Activated T-helper 2 cell treated with anti-CD3 and anti-CD28 coated beads, Interferon-gamma antibody, Interleukin-2, Interleukin-4, amounts not matched to agents 10 μg/mL and 5 μg/mL and 100 μg/mL, durations not matched to agents 14 hours and 24 hours and 36 hours (primary cell): Measurements from ENCODE around the gene MORN2. TPM values are rescaled to one million over a fixed set of nuclear protein-coding genes. Genes with fewer than 3 reads are reported as not detected.
A peak's percentile ranks its signal among the peaks of the same experiment; 100 is the strongest.

Source experiments
- DNase-seq: peaks from one replicate; pipeline ENCODE4 v3.0.0; 2021; ENCODE audit warnings: low spot score
- H3K27ac Mint-ChIP-seq: one replicate; pipeline ENCODE4 v1.8.0; 2021; ENCODE audit warnings: mixed read lengths
- H3K27me3 Mint-ChIP-seq: one replicate; pipeline ENCODE4 v1.8.0; 2021; ENCODE audit warnings: low read depth, mixed read lengths
- H3K36me3 Mint-ChIP-seq: one replicate; pipeline ENCODE4 v1.8.0; 2021; ENCODE audit warnings: low read depth, mixed read lengths
- H3K4me1 Mint-ChIP-seq: one replicate; pipeline ENCODE4 v1.8.0; 2021; ENCODE audit warnings: low read depth, mixed read lengths
- H3K4me3 Mint-ChIP-seq: one replicate; pipeline ENCODE4 v1.8.0; 2021; ENCODE audit warnings: low read depth, mild to moderate bottlenecking, moderate library complexity, mixed read lengths
- H3K9me3 Mint-ChIP-seq: one replicate; pipeline ENCODE4 v1.8.0; 2021; ENCODE audit warnings: mixed read lengths
- intact Hi-C: fragments of 100-400 bp; cut with micrococcal nuclease; formaldehyde crosslinking; loops from one replicate; pipeline ENCODE4 v1.15.1; 2023
- total RNA-seq: library from RNA; stranded (reverse); gene quantifications from 2 replicates; pipeline ENCODE4 v1.2.3, GENCODE V29; 2022

Gene MORN2
- total RNA-seq, 1 donor from 2014 or later = 4.7 TPM

DNA sequence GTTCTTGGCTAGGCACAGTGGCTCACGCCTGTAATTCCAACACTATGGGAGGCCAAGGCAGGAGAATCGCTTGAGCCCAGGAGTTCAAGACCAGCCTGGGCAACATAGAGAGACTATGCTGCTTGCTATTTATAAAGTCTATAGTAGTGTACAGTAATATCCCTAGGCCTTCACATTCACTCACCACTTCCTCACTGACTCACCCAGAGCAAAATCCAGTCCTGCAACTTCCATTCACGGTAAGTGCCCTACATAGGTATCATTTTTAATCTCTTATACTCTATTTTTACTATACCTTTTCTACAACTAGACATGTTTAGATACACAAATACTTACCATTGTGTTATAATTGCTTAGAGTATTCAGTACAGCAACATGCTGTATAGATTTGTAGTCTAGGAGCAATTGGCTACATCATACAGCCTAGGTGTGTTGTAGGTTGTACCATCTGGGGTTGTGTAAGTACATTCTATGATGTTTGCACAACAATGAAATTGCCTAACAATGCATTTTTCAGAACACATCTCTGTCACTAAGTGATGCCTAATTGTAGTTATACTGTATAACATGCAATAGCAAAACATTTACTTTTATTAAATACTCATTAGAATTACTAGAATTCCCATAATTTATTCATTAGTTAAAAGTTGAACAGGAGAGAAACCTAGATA is 8.9 kb upstream of the MORN2 start:
- DNase-seq = no peak
- Mint-ChIP-seq H3K9me3 (peaks cover 20% of the 10 kb centered on the region), H3K27me3 (no peaks in the 10 kb centered on the region), H3K4me1 (peaks cover 2% of the 10 kb centered on the region), H3K27ac (no peak overlapping the region), H3K4me3 (no peak overlapping the region), H3K36me3 (peaks cover 49% of the 10 kb centered on the region)
- intact Hi-C loops = no loop called here

DNA sequence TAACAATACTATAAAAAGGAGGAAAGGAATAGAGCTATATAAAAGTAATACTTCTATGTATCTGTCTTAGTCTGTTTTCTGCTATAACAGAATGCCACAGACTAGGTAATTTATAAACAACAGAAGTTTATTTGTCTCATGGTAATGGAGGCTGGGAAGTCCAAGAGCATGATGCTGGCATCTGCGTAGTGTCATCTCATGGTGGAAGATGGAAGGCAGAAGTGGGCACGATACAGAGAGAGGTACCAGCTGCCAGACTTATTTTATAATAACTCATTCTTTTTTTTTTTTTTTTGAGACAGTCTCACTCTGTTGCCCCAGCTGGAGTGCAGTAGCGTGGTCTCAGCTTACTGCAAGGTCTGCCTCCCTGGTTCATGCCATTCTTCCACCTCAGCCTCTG is 4.3 kb upstream of the MORN2 start:
- Mint-ChIP-seq H3K4me1 (peaks cover 19% of the 10 kb centered on the region), H3K27ac (no peak overlapping the region), H3K9me3 (peaks cover 33% of the 10 kb centered on the region), H3K27me3 (no peaks in the 10 kb centered on the region), H3K36me3 (peaks cover 47% of the 10 kb centered on the region), H3K4me3 (no peak overlapping the region)
- intact Hi-C loops = loop anchor here (10.0 kb wide), 1 partner anchor 97 kb away; the partner anchor contains the start of gene GEMIN6
- no peak for DNase-seq

DNA sequence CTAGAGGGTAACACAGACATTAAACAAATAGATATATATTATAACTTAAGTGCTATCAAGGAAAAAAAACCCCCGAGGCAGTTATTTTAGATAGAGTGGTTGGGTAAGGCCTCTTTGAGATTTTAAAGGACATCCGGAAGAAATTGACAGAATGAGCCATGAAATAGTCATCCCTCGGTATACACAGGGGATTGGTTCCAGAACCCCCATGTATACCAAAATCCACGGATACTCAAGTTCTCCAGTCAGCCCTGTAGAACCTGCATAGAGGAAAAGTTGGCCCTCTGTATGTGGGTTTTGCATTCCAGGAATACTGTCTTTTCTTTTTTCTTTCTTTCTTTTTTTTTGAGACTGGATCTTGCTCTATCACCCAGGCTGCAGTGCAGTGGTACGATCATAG is 2.0 kb upstream of the MORN2 start:
- Mint-ChIP-seq H3K27ac (no peak overlapping the region), H3K27me3 (no peaks in the 10 kb centered on the region), H3K9me3 (peaks cover 33% of the 10 kb centered on the region), H3K36me3 (peaks cover 34% of the 10 kb centered on the region), H3K4me1 (peaks cover 17% of the 10 kb centered on the region), H3K4me3 (no peak overlapping the region)
- no peak for DNase-seq
- intact Hi-C loops = loop anchor here (10.0 kb wide), 1 partner anchor 99 kb away; the partner anchor contains the start of gene GEMIN6

DNA sequence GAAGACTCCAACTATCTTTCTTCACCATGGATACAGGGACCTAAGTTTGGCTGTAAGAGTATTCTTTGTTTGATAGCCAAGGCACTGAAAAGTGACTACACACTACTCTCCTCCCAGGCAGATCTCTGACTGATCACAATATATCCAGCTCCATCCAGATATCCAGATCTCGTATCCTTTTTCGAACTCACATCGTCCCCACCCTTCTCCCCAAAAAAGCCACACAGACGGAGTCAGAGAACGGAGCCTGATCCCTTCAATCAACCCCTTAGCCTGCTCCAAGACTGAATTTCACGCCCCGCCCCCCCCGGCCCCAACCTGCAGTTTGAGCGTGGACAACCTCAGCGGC is 575 bp upstream of the MORN2 start:
- no peak for DNase-seq
- no peaks in the 10 kb centered on the region for H3K27me3 Mint-ChIP-seq
- H3K4me3 Mint-ChIP-seq = peak overlapping the region; percentile 99
- H3K27ac Mint-ChIP-seq = peak overlapping the region; percentile 95
- H3K36me3 Mint-ChIP-seq = peaks cover 22% of the 10 kb centered on the region
- intact Hi-C loops = loop anchor here (10.0 kb wide), 1 partner anchor 100 kb away; the partner anchor contains the start of gene GEMIN6
- peaks cover 20% of the 10 kb centered on the region for H3K9me3 Mint-ChIP-seq
- peaks cover 17% of the 10 kb centered on the region for H3K4me1 Mint-ChIP-seq

DNA sequence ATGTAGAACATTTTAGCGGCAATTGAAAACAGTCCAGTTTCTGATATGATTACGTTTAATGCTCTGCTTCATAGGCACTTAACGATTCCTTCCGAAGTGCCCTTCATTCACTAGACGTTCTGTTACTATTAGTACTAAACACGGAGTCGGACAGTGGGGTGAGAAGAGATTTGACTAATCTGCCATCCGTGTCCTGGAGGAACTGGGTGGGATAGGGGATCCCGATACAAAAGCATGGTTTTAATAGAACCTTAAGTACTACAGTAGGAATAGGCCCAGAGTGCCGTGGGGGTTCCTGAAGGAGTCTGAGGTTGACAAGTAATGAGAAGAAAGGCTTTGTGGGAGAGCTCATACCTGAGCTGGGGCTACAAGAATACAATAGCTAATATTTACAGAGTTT is 631 bp downstream of the MORN2 start:
- peak overlapping the region; percentile 95 for H3K27ac Mint-ChIP-seq
- H3K4me1 Mint-ChIP-seq = peaks cover 17% of the 10 kb centered on the region
- H3K4me3 Mint-ChIP-seq = peak overlapping the region; percentile 99
- no peak for DNase-seq
- peaks cover 19% of the 10 kb centered on the region for H3K36me3 Mint-ChIP-seq
- intact Hi-C loops = loop anchor here (10.0 kb wide), 1 partner anchor 102 kb away; the partner anchor contains the start of gene GEMIN6
- no peaks in the 10 kb centered on the region for H3K27me3 Mint-ChIP-seq
- peaks cover 16% of the 10 kb centered on the region for H3K9me3 Mint-ChIP-seq

DNA sequence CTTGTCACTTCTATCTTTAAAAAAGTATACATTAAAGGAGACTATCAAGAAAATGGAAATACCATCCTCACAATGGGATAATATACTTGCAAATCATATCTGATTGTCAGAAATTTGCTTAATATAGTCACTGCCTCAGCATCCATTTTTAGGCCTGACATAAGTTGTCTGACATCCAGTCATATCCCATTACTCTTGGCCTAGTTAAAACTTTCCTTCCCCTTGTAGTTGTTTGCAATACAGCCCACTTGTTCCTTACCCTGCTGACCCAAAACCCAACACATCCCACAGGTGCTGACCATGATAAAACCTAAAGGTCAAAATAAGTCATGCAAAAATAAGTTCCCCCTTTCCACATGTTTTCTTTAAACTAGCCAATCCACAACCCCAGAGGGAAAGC is 10.3 kb downstream of the MORN2 start:
- Mint-ChIP-seq H3K27ac (no peak overlapping the region), H3K36me3 (no peaks in the 10 kb centered on the region), H3K9me3 (no peaks in the 10 kb centered on the region), H3K4me1 (no peaks in the 10 kb centered on the region), H3K4me3 (no peak overlapping the region), H3K27me3 (peaks cover 4% of the 10 kb centered on the region)
- intact Hi-C loops = no loop called here
- DNase-seq = no peak

DNA sequence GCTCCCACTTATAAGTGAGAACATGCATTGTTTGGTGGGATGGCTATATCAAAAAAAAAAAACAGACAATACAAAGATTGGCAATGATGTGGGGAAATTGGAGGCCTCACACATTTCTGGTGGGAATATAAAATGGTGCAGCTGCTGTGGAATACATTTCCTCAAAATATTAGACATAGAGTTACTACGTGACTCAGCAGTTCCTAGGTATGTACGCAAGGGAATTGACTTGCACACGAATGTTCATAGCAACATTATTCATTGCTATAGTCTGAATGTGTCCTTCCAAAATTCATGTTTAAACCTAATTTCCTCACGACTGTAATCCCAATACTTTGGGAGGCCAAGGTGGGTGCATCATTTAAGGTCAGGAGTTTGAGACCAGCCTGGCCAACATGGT is 11.6 kb downstream of the MORN2 start:
- Mint-ChIP-seq H3K4me1 (no peaks in the 10 kb centered on the region), H3K4me3 (no peak overlapping the region), H3K27ac (no peak overlapping the region), H3K27me3 (peaks cover 7% of the 10 kb centered on the region), H3K9me3 (no peaks in the 10 kb centered on the region), H3K36me3 (no peaks in the 10 kb centered on the region)
- intact Hi-C loops = no loop called here
- no peak for DNase-seq

DNA sequence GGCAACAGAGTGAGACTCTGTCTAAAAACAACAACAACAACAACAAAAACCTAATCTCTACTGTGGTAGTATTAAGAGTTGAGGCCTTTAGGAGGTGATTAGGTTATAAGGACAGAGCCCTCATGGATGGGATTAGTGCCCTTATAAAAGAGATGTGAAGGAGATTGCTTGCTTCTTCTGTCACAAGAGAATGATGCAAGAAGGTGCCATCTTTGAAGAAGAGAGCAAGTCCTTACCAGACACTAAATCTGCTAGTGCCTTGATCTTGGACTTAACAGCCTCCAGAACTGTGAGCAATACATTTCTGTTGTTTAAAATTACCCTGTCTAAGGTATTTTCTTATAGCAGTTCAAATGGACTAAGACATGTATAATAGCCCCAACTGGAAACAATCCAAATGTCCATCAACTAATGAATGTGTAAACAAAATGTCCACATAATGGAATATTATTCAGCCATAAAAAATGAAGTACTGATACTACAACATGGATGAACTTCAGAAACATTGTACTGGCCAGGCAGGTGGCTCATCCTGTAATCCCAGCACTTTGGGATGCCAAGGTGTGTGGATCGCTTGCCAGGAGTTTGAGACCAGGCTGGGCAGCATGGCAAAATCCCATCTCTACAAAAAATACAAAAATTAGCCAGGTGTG is 12.3 kb downstream of the MORN2 start:
- Mint-ChIP-seq H3K36me3 (no peaks in the 10 kb centered on the region), H3K27ac (no peak overlapping the region), H3K27me3 (peaks cover 7% of the 10 kb centered on the region), H3K9me3 (no peaks in the 10 kb centered on the region), H3K4me3 (no peak overlapping the region), H3K4me1 (peaks cover 2% of the 10 kb centered on the region)
- DNase-seq = no peak
- intact Hi-C loops = no loop called here

DNA sequence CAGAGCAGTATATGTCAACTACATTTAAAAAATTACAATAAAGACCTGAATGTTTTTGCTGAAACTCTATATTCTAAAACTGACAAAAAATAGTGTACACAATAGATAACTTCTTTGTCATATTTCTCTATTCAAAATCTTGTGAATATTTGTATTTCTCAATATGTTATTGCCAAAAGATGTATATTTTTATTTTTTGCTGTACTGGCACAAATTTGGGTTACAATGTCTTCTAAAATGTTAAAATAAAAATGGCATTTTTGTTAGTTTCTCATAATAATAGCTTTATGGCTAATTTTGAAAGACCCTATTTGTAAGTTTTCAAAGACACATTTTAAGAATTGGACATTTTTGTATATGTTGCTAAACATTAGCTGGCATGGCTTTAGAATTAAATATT is 13.3 kb downstream of the MORN2 start:
- H3K27ac Mint-ChIP-seq = no peak overlapping the region
- no peak for DNase-seq
- H3K36me3 Mint-ChIP-seq = no peaks in the 10 kb centered on the region
- intact Hi-C loops = no loop called here
- H3K4me3 Mint-ChIP-seq = no peak overlapping the region
- no peaks in the 10 kb centered on the region for H3K9me3 Mint-ChIP-seq
- peaks cover 7% of the 10 kb centered on the region for H3K27me3 Mint-ChIP-seq
- peaks cover 2% of the 10 kb centered on the region for H3K4me1 Mint-ChIP-seq

DNA sequence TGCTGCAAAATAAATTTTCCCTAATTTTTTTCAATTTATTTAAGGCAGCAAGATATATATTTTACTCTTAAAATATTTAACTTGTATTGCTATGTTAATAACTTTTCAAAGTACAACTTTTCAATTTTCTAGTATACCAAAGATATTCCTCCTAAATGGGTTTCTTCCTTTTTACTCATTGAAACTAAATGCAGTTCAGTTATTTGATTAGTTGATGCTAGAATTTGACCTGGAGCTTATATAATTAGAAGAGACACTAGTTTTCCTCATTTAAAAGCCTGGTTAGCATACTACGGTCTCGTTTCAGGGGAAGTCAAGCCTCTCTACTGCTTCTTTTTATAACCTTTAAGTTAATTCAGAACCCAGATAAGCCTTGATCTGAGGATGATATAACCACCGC is 13.8 kb downstream of the MORN2 start, which contains the start of gene ARHGEF33:
Gene ARHGEF33 (plus strand): TSS at position 301 of the 400 bp plus-strand sequence. CDS start 29,573 bp downstream, outside the sequence.
- H3K4me3 Mint-ChIP-seq = no peak within 1 kb of the TSS
- H3K27ac Mint-ChIP-seq = no peak within 1 kb of the TSS
- H3K27me3 Mint-ChIP-seq = peaks cover 7% of the 10 kb centered on the region
- peaks cover 2% of the 10 kb centered on the region for H3K4me1 Mint-ChIP-seq
- DNase-seq = no peak
- H3K36me3 Mint-ChIP-seq = no peaks in the 10 kb centered on the region
- H3K9me3 Mint-ChIP-seq = no peaks in the 10 kb centered on the region
- intact Hi-C loops = no loop called here

DNA sequence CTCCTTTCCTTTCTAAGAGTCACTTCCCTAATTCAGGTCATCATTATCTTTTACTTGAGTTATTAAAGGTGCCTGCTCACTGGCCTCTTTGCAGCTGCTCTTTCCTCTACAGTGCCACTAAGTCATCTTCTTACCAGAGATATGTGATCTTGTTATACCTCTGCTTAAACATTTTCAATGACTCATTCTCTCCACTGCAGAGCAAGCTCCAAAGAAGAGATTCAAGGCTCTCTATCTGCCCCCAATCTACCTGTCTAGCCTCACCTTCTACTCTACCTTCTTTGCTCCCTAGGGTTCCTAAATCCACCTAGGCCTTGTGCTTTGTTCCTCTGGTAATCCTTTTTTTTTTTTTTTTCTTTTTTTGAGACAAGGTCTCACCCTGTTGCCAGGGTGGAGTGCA is 17.0 kb downstream of the MORN2 start:
- H3K9me3 Mint-ChIP-seq = no peaks in the 10 kb centered on the region
- no peak overlapping the region for H3K4me3 Mint-ChIP-seq
- intact Hi-C loops = no loop called here
- H3K27me3 Mint-ChIP-seq = peaks cover 13% of the 10 kb centered on the region
- peaks cover 2% of the 10 kb centered on the region for H3K4me1 Mint-ChIP-seq
- no peaks in the 10 kb centered on the region for H3K36me3 Mint-ChIP-seq
- no peak for DNase-seq
- no peak overlapping the region for H3K27ac Mint-ChIP-seq

DNA sequence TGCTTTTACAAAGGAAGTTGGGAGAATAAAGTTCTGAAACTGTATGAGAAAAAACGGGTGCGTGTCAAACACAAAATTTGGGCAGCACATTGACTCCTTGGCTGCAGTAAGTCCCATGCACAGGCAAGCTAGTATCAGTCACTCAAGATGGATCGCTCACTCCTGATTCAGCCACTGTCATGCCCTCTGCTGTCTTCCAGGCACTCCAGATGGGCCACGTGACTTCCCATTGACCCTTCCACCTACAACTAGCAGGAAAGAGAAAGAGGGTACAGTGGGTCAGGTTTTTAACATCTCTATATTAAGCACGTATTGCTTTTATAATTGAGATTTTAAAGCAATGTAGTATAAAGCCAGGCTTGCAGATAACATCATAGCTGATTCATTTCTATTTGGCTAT is 22.5 kb downstream of the MORN2 start:
- Mint-ChIP-seq H3K4me3 (no peak overlapping the region), H3K36me3 (no peaks in the 10 kb centered on the region), H3K27ac (no peak overlapping the region), H3K27me3 (peaks cover 12% of the 10 kb centered on the region), H3K9me3 (no peaks in the 10 kb centered on the region), H3K4me1 (no peaks in the 10 kb centered on the region)
- intact Hi-C loops = no loop called here
- no peak for DNase-seq

DNA sequence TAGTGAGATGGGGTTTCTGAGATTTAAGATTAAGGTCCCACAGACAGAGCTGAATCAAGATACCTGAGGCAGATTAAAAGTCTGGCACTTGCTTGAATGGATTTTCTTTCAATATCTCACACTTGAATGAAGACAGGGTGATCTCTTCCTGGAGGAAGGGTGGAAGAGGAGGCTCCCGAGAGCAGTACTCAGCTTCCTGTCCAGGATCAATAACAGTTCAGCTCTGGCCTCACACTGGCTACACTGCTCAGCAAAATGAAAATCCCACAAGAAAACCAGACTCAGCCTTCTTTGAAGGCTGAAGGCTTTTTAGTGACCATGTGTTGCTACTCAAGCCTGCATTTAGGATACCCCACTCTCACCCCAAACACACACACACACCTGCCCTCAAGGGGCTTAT is 24.9 kb downstream of the MORN2 start:
- H3K4me3 Mint-ChIP-seq = no peak overlapping the region
- H3K27me3 Mint-ChIP-seq = peaks cover 12% of the 10 kb centered on the region
- no peaks in the 10 kb centered on the region for H3K9me3 Mint-ChIP-seq
- H3K27ac Mint-ChIP-seq = no peak overlapping the region
- DNase-seq = no peak
- H3K36me3 Mint-ChIP-seq = no peaks in the 10 kb centered on the region
- no peaks in the 10 kb centered on the region for H3K4me1 Mint-ChIP-seq
- intact Hi-C loops = no loop called here
